ENCODE results near the gene FOXB2.
"Not testable (repeated sequence)": the region's sequence is repeated elsewhere in the genome, so short reads cannot be mapped to it uniquely, and the experiment has no call there.

Gene FOXB2

DNA sequence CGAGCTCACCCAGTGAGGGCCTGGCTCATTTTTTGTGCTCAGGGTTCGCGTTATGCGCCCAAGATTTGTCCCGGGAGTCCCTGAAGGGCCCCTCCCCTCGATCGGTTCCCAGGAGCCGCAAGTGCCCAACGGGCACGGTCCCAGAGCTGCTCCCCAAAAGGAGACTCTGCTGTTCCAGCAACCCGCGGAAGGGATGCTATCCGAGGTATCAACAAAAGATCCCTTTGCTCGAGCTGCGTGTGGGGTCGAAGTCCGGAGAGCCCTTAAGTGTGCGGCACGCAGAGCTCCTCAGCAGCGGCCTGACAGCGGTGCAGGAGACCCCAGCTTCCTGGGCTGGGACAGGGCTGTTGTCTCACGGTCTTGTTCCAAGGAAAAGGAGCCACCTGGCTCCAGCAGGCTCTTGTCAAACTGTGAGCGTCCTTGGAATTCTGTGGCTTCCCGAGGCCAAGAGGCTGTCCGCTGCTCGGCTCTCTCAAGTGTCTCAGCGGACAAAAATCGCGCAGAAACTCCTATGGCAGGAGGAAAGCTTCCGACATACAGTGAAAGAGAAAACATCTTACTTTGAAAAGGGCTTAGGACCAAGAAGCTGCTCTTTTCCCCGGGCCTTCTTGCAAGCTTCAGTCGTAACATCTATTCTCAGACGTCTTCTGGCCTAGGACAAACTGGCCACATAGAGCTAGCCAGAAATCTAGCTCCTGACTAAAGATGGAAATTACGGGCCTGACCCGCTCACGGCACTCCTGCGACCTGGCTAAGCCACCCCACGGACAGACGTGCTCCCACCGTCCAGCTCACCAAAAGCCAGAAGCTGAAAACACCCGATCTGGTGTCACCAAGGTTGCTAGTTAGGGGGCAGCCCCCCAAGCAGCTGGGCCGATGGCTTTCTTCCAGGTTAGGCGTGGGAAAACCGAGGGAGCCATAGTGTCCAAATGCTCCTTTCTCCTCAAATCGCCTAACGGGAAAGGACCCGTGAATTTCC, 2.6 kb upstream of the FOXB2 start:
- DNase-seq (ENCODE audit: low spot score) = peak; percentile 27

DNA sequence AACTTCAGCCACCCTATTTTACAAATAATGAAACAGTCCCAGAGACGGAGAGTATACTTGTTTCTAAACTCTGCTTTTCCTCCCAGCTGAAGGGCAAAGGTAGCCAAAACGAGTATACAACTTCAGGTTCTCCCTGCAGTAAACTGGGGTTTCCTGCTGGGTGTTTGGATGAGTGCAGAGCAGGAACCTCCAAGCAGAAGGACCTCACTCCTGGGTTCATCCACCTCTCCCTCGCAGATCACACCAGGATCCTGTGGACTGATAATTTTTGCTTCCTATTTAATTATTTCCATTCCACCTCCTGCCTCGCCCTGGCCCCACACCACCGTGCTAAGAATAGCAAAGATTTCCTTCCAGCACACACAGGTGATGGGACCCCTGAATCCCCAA, 2.0 kb upstream of the FOXB2 start:
- DNase-seq (ENCODE audit: low spot score) = no peak

- peak; percentile 43 for DNase-seq (ENCODE audit: low spot score)
These were observed 1.1 kb upstream of the FOXB2 start for GRCh38 chr9:77018058-77018968.

DNA sequence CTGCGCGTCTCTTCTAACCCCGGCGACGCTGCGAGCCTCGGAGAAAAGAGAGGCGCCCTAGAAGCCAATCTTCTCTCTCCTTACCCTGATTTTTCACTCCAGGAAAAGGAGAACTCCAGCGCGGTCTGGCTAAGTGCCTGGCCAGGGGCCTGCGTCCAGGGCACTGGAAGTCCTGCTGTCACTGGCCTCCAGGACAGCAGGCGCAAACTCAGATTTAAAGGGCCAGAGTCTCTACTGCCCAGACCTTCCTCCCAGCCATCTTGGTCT, 553 bp upstream of the FOXB2 start:
- peak; percentile 21 for DNase-seq (ENCODE audit: low spot score)

GRCh38 chr9:77019926-77020412, 514 bp downstream of the FOXB2 start:
- DNase-seq (ENCODE audit: low spot score) = no peak

DNA sequence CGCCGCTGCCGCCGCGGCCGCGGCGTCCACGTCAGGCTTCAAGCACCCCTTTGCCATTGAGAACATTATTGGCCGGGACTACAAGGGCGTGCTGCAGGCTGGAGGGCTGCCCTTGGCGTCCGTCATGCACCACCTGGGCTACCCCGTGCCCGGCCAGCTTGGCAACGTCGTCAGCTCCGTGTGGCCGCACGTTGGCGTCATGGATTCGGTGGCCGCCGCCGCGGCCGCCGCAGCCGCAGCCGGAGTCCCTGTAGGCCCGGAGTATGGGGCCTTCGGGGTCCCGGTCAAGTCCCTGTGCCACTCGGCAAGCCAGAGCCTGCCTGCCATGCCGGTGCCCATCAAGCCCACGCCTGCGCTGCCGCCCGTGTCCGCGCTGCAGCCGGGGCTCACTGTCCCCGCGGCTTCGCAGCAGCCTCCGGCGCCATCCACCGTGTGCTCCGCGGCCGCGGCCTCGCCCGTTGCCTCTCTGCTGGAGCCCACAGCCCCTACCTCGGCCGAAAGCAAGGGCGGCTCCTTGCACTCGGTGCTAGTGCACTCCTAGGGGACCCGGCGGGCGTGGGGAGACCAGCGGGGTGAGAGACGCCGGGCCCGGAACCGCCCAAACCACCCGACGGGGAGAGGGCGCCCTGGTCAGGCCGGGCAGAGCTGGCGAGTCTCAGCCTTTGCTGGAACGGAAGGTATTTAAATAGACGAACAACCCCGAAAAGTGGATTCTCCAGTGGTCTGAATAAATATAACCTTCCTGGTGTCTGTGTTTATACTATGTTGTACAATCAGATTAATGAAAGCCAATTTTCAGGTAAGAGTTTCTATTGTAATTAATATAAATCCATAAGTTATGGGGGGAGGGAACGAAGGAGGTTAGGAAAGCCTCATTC, 1.2 kb downstream of the FOXB2 start:
- peak; percentile 26 for DNase-seq (ENCODE audit: low spot score)

DNA sequence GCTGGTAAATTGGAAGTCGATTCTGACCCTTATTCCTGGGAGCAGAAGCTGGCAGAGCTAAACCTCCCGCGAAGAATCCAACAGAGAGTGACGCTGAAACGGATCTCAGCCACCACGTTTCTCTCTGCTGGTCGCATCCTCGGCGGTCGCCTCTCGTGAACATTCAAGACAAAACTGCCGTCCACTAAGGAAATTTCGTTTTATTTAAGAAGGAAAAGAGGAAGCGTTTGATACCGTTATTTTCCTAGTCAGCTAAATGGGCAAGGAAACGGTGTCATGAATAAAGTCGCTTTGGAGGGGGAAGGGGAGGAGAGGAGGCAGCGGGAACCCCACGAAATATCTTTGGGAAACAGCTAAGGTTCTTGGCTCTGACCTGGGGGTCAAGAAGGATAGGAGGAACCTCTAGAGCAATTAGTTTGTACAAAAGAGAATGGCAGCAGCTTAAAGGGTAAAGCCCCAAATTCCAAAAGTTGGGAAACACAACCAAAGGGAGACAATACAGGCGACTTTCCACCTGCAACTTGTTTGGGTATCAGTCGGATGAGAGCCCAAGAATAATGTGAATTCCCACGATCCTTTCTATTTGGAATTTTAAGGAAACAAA, 1.9 kb downstream of the FOXB2 start:
- no peak for DNase-seq (ENCODE audit: low spot score)

- DNase-seq (ENCODE audit: low spot score) = no peak
These were observed 2.7 kb downstream of the FOXB2 start for GRCh38 chr9:77021922-77022782.

DNA sequence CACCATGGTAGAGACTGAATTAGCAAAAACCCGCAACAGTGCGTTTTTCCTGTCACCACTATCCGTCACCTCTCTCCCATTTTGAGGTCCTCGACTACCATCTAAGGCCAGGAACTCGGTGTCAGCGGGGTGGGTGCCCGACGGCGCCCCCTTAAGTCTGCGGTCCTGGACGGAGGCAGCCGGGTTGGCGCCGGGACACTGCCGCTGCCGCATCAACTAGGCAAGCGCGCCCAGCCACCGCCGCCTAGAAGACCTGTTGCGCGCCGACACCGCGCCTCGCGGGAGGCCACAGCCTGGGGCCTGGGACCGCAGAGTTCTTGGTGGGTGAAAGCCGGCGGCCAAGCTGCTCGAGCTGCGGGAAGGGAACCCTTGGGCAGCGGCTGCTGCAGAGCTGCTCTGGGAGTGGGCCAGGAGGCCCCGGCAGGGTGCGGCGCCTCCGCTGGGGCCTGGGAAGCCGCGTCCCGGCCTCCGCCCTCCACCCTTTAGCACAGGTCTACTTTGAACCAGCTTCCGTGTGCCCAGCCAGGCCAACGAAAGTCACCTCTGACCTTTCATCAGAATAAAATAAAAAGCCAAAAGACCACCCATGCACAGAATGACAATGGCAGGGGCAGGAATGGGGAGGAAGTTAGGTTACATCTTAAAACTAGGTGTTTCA, 3.5 kb downstream of the FOXB2 start:
- no peak for DNase-seq (ENCODE audit: low spot score)

- DNase-seq (ENCODE audit: low spot score) = no peak
These were observed 4.3 kb downstream of the FOXB2 start for GRCh38 chr9:77023726-77024125.

DNA sequence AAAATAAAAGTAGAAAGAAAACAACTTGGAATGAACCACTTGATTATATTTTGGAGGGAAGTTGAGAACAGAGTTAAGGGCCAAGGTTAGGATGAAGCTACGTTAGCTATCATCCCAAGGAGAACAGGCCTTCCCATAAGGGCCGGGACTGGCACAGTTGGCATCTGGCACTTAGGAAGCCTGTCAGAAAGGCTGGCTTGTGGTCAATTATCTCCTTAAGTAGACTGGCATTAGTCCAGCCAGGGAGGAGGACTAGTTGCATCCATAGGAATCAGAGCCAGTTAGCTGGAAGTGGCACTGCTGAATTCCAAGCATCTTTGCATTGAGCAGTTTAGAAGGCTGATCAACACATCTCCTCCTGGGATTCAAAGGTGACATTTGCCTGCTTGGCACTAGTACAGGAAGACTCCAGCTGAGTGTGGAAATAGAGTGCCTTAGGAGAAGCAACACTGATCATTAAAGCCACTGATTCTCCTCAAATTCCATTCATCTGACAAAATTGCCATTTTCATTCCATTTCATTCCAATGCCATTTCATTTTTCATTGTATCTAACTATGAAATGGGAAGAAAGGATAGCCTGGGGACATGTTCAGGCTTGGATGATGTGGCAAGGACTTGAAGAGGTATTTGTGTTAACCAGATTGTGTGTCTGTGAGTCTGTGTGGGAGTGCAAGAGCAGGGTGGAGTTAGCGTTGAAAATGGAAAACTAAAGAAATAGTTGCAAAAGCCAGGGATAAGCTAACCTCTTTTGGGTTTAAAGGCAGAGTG, 5.5 kb downstream of the FOXB2 start:
- DNase-seq (ENCODE audit: low spot score) = no peak

- DNase-seq (ENCODE audit: low spot score) = no peak
These were observed 9.0 kb downstream of the FOXB2 start for GRCh38 chr9:77028478-77028877.

GRCh38 chr9:77030045-77030444, 10.6 kb downstream of the FOXB2 start:
- DNase-seq (ENCODE audit: low spot score) = no peak

GRCh38 chr9:77038281-77039036, 19.0 kb downstream of the FOXB2 start:
- no peak for DNase-seq (ENCODE audit: low spot score)

DNA sequence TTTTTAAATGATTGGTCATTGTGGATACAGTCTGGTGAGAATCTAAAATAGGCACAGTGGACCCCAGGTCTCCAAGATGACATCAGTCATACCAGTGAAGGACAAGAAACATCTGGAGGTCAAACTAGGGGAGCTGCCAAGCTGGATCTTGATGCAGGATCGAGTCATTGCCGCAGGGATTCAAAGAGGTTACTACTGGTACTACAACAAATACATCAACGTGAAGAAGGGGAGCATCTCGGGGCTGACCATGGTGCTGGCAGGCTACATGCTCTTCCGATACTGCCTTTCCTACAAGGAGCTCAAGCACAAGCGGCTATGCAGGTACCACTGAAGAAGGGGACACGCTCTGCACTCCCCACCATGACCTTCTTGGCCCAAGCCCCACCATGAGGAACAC, 20.9 kb downstream of the FOXB2 start:
- no peak for DNase-seq (ENCODE audit: low spot score)

DNA sequence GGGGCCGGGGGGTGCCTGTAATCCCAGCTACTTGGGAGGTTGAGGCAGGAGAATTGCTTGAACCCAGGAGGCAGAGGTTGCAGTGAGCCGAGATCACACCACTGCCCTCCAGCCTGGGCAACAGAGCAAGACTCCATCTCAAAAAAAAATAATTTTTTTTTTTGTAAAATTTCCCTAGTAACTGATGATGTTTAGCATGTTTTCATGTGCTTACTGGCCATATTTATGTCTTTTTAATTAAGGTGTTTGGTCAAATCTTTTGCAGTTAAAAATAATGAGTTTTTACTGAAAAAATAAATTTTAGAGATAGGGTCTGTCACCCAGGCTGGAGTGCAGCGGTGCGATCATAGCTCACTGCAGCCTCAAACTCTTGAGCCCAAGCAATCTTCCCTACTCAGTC, 24.3 kb downstream of the FOXB2 start:
- DNase-seq (ENCODE audit: low spot score) = not testable (repeated sequence)

DNA sequence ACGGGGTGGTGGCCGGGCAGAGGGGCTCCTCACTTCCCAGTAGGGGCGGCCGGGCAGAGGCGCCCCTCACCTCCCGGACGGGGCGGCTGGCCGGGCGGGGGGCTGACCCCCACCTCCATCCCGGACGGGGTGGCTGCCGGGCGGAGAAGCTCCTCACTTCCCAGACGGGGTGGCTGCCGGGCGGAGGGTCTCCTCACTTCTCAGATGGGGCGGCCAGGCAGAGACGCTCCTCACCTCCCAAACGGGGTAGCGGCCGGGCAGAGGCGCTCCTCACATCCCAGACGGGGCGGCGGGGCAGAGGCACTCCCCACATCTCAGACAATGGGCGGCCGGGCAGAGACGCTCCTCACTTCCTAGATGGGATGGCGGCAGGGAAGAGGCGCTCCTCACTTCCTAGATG, 41.2 kb downstream of the FOXB2 start:
- DNase-seq (ENCODE audit: low spot score) = not testable (repeated sequence)

GRCh38 chr9:77063645-77064285, 44.3 kb downstream of the FOXB2 start:
- DNase-seq (ENCODE audit: low spot score) = peak; percentile 27

All from AG08396 (cell line).